ENCODE data around the gene SEMA3G.

Gene SEMA3G

DNA sequence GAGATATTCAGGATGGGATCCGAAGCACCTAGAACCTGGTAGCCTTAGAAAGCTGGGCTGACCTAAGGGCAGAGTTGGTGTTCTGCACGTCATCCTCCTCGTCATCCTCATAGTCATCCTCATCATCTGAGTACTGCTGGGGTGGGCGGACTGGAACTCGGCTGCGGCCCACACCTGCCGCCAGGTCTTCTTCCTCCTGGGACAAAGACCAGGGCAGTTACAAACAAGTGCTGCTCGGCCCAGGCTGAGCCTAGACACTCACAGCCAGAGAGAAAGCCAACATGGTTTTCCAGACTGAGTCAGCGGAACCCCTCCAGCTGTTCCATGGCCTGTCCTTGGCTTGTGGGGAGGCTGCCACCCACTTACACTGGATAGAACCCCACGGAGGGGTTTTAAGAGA, 40.5 kb downstream of the SEMA3G start:
- Histone ChIP-seq H3K9me3 (ENCODE audit: insufficient read depth, low read depth, low read length) (no peaks in the 10 kb centered on the region), H3K36me3 (ENCODE audit: insufficient read depth, low read length) (peaks cover 64% of the 10 kb centered on the region; the same call in 1 of the 2 replicates), H3F3A (ENCODE audit: low read depth) (no peaks in the 10 kb centered on the region), H4K20me1 (ENCODE audit: insufficient read depth, low read length, poor library complexity, severe bottlenecking) (peaks cover 18% of the 10 kb centered on the region), H3K9me2 (replicated peaks; ENCODE audit: low read depth, low read length) (no peaks in the 10 kb centered on the region), H3K27me3 (ENCODE audit: insufficient read depth, low read length, poor library complexity, severe bottlenecking) (no peaks in the 10 kb centered on the region), H3K4me1 (ENCODE audit: insufficient read depth, low read length, poor library complexity, severe bottlenecking) (peaks cover 23% of the 10 kb centered on the region), H2AFZ (ENCODE audit: low read length) (no peak overlapping the region), H3K4me2 (ENCODE audit: low read depth, low read length, poor library complexity, severe bottlenecking) (no peak overlapping the region), H3K9ac (ENCODE audit: low read depth, low read length, poor library complexity, severe bottlenecking) (no peak overlapping the region), H3K79me2 (ENCODE audit: insufficient read depth, low read length) (peaks cover 47% of the 10 kb centered on the region), H3K4me3 (ENCODE audit: low read length, poor library complexity, severe bottlenecking) (no peak overlapping the region)
- no peak for TF ChIP-seq EZH2phosphoT487 (IDR thresholded peaks at IDR 0.05; ENCODE audit: borderline replicate concordance)
- TF ChIP-seq, protein P1, sequence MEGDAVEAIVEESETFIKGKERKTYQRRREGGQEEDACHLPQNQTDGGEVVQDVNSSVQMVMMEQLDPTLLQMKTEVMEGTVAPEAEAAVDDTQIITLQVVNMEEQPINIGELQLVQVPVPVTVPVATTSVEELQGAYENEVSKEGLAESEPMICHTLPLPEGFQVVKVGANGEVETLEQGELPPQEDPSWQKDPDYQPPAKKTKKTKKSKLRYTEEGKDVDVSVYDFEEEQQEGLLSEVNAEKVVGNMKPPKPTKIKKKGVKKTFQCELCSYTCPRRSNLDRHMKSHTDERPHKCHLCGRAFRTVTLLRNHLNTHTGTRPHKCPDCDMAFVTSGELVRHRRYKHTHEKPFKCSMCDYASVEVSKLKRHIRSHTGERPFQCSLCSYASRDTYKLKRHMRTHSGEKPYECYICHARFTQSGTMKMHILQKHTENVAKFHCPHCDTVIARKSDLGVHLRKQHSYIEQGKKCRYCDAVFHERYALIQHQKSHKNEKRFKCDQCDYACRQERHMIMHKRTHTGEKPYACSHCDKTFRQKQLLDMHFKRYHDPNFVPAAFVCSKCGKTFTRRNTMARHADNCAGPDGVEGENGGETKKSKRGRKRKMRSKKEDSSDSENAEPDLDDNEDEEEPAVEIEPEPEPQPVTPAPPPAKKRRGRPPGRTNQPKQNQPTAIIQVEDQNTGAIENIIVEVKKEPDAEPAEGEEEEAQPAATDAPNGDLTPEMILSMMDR (conservative IDR thresholded peaks at IDR 0.05; ENCODE audit: low read length), result no peak

DNA sequence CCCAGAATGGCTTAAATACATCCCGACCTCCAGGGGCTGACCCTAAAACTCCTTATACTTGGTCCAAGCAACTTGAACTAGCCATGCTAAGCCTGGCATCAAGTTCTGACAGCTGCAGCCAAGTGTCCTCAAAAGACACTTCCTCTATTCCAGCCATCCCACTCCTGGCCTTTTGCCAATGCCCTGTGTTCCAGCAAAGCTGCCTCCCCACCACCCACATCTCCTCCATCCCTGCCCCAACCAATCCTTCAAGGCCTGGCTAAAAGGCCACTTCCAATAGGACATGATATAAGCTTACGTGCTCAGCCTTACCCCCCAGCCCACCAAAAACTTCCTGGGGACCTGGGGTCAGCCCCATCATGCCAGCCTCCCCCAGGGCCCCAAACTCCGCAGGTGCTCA, 40.9 kb downstream of the SEMA3G start:
- Histone ChIP-seq H3K9ac (ENCODE audit: low read depth, low read length, poor library complexity, severe bottlenecking) (no peak overlapping the region), H3K4me2 (ENCODE audit: low read depth, low read length, poor library complexity, severe bottlenecking) (no peak overlapping the region), H3K4me3 (ENCODE audit: low read length, poor library complexity, severe bottlenecking) (no peak overlapping the region), H3K27me3 (ENCODE audit: insufficient read depth, low read length, poor library complexity, severe bottlenecking) (no peaks in the 10 kb centered on the region), H3K9me3 (ENCODE audit: insufficient read depth, low read depth, low read length) (no peaks in the 10 kb centered on the region), H3K9me2 (replicated peaks; ENCODE audit: low read depth, low read length) (no peaks in the 10 kb centered on the region), H3K79me2 (ENCODE audit: insufficient read depth, low read length) (peaks cover 43% of the 10 kb centered on the region), H2AFZ (ENCODE audit: low read length) (no peak overlapping the region), H3K4me1 (ENCODE audit: insufficient read depth, low read length, poor library complexity, severe bottlenecking) (peaks cover 19% of the 10 kb centered on the region), H3K36me3 (ENCODE audit: insufficient read depth, low read length) (peaks cover 64% of the 10 kb centered on the region; the same call in 1 of the 2 replicates), H4K20me1 (ENCODE audit: insufficient read depth, low read length, poor library complexity, severe bottlenecking) (peaks cover 14% of the 10 kb centered on the region), H3F3A (ENCODE audit: low read depth) (no peaks in the 10 kb centered on the region)
- TF ChIP-seq, protein P1 (conservative IDR thresholded peaks at IDR 0.05; ENCODE audit: low read length), result no peak
- no peak for TF ChIP-seq EZH2phosphoT487 (IDR thresholded peaks at IDR 0.05; ENCODE audit: borderline replicate concordance)

DNA sequence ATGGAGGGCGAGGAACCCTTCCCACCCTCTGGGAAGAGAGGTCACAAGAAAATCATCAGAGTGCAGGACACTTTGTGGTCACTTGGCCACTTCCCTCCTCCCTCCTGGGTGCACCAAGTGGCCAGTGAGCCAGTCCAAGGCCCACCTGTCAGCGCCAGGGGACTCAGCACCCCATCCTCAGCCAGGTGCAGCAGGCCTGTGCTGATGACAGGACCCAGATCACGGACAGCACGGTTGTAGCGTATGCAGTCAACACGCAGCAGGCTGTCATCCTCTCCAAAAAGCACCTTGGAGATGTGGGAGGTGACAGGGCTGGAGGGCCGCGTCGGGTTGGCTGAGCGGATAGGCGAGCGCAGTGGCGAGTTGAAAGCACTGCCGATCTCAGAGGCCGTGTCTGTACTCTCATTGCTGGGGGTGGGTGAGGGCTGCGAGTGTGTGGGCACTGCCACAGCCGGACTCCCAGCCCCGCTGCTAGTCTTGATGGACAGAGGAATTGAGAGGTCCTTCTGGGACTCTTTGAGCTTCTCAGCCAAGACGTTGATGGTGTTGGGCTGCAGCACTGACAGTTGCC, 41.5 kb downstream of the SEMA3G start:
- no peak overlapping the region for H3K9ac ChIP-seq (ENCODE audit: low read depth, low read length, poor library complexity, severe bottlenecking)
- H3F3A ChIP-seq (ENCODE audit: low read depth), result no peaks in the 10 kb centered on the region
- peaks cover 10% of the 10 kb centered on the region for H4K20me1 ChIP-seq (ENCODE audit: insufficient read depth, low read length, poor library complexity, severe bottlenecking)
- no peaks in the 10 kb centered on the region for H3K9me3 ChIP-seq (ENCODE audit: insufficient read depth, low read depth, low read length)
- H2AFZ ChIP-seq (ENCODE audit: low read length), result no peak overlapping the region
- H3K27me3 ChIP-seq (ENCODE audit: insufficient read depth, low read length, poor library complexity, severe bottlenecking), result no peaks in the 10 kb centered on the region
- H3K79me2 ChIP-seq (ENCODE audit: insufficient read depth, low read length), result peaks cover 37% of the 10 kb centered on the region
- no peak overlapping the region for H3K4me2 ChIP-seq (ENCODE audit: low read depth, low read length, poor library complexity, severe bottlenecking)
- H3K4me3 ChIP-seq (ENCODE audit: low read length, poor library complexity, severe bottlenecking), result no peak overlapping the region
- peaks cover 13% of the 10 kb centered on the region for H3K4me1 ChIP-seq (ENCODE audit: insufficient read depth, low read length, poor library complexity, severe bottlenecking)
- no peak for TF ChIP-seq EZH2phosphoT487 (IDR thresholded peaks at IDR 0.05; ENCODE audit: borderline replicate concordance)
- TF ChIP-seq, protein P1 (conservative IDR thresholded peaks at IDR 0.05; ENCODE audit: low read length), result no peak
- no peaks in the 10 kb centered on the region for H3K9me2 ChIP-seq (replicated peaks; ENCODE audit: low read depth, low read length)
- peaks cover 64% of the 10 kb centered on the region; the same call in 1 of the 2 replicates for H3K36me3 ChIP-seq (ENCODE audit: insufficient read depth, low read length)

Data from Loucy (cell line).